Epithelial cell of esophagus (primary cell): Measurements from ENCODE around the gene SLC8A1.

Experiments used
- DNase-seq: peaks from one replicate; pipeline ENCODE4 v3.0.0; 2010; ENCODE audit warnings: low read depth
- H3K4me3 ChIP-seq: 2 replicates; pipeline ENCODE4 v1.5.1; 2011; ENCODE audit warnings: mild to moderate bottlenecking, low read length, control low read depth
- CTCF ChIP-seq: IDR thresholded peaks from 2 replicates; pipeline ENCODE4 v1.5.1; 2011; ENCODE audit warnings: low read depth, mild to moderate bottlenecking, low read length, control low read depth, inconsistent platforms; ENCODE audit not compliant: insufficient read depth; ENCODE audit errors: missing control alignments

The SLC8A1 gene

GRCh38 chr2:40451918-40452605 lies at the start of gene SLC8A1:
TSS of gene SLC8A1 (minus strand) at chr2:40452090.
- no peak for TF ChIP-seq CTCF
- H3K4me3 ChIP-seq, result peak within 1 kb of the TSS; percentile 52
- peak; percentile 54 for DNase-seq

- no peak overlapping the region for H3K4me3 ChIP-seq
- DNase-seq, result no peak
These were observed 47.5 kb upstream of the SLC8A1 start for GRCh38 chr2:40499437-40499836.

GRCh38 chr2:40497251-40497859 lies 45.5 kb upstream of the SLC8A1 start:
- no peak for TF ChIP-seq CTCF
- no peak overlapping the region for H3K4me3 ChIP-seq
- peak; percentile 26 for DNase-seq

More at GRCh38 chr2:40499437-40499836, 47.5 kb upstream of the SLC8A1 start:
- TF ChIP-seq CTCF, result no peak

- H3K4me3 ChIP-seq, result no peak overlapping the region
- no peak for TF ChIP-seq CTCF
- no peak for DNase-seq
These were observed 37.7 kb upstream of the SLC8A1 start for GRCh38 chr2:40489678-40489960.

GRCh38 chr2:40488927-40489677 lies 37.2 kb upstream of the SLC8A1 start:
- no peak for TF ChIP-seq CTCF
- H3K4me3 ChIP-seq, result no peak overlapping the region
- DNase-seq, result peak; percentile 46

- TF ChIP-seq CTCF, result peak; percentile 35
- no peak overlapping the region for H3K4me3 ChIP-seq
- peak; percentile 36 for DNase-seq
These were observed 36.3 kb upstream of the SLC8A1 start for GRCh38 chr2:40488101-40488601.
